Ovary (tissue), 3 donors: ENCODE measurements around the gene CFAP45.

Experiments
- EP300 ChIP-seq: sonication (generic); formaldehyde crosslinking; IDR thresholded peaks from one replicate; pipeline ENCODE4 v1.6.1; 2017; ENCODE audit warnings: antibody characterized with exemption
- POLR2A ChIP-seq: fragments of 450-650 bp; IDR thresholded peaks from one replicate; pipeline ENCODE4 v1.6.1; 2017; ENCODE audit warnings: antibody characterized with exemption, mild to moderate bottlenecking, moderate library complexity
- TF ChIP-seq, protein P1 (sequence below), 3 donors: fragments of 450-650 bp in 2 of 3; fragments of 200-600 bp in 1 of 3; IDR thresholded peaks; one replicate each; pipeline versions ENCODE4 v1.5.1 to v1.8.0; 2016 to 2022; ENCODE audit warnings: antibody characterized with exemption in 3 of 3, mild to moderate bottlenecking in 1 of 3
- donor health status: DM: no; HTN: no; CAD: no.

DNA sequence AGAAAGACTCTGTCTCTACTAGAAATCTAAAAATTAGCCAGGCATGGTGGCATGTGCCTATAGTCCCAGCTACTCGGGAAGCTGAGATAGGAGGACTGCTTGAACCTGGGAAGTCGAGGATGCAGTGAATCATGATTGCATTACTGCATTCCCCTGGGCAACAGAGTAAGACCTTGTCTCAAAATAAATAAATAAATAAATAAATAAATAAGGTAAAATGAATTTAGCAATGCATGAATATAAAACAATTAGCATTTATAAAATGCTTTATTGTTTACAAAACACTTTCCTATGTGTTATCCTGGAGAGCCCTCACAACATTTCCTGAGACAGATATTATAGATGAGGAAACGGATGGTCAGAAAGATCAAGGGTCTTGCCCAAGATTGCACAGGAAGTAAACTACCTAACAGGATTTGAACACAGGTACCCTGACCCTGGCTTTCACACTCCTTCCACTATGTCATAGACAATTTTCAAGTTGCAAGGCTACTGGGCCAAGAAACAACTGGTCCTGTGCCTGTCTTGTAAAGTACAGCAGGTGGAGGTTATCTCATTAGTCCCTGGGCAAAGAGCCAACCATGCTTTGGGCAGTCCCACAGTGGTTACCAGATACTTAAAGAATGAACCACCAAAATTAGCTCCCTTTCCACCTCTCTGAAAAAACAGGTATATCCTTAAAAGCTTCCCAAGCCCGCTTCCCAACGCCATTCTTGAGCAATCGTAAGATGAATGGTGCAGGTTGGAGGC lies 22.1 kb downstream of the CFAP45 start:
- TF ChIP-seq, protein P1, sequence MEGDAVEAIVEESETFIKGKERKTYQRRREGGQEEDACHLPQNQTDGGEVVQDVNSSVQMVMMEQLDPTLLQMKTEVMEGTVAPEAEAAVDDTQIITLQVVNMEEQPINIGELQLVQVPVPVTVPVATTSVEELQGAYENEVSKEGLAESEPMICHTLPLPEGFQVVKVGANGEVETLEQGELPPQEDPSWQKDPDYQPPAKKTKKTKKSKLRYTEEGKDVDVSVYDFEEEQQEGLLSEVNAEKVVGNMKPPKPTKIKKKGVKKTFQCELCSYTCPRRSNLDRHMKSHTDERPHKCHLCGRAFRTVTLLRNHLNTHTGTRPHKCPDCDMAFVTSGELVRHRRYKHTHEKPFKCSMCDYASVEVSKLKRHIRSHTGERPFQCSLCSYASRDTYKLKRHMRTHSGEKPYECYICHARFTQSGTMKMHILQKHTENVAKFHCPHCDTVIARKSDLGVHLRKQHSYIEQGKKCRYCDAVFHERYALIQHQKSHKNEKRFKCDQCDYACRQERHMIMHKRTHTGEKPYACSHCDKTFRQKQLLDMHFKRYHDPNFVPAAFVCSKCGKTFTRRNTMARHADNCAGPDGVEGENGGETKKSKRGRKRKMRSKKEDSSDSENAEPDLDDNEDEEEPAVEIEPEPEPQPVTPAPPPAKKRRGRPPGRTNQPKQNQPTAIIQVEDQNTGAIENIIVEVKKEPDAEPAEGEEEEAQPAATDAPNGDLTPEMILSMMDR (IDR thresholded peaks at IDR 0.05) = no peak
- TF ChIP-seq EP300 (no peak), POLR2A (no peak)
